Uterus (tissue), 4 donors: ENCODE results near the gene ANGPT4. TPM values are rescaled to one million over a fixed set of nuclear protein-coding genes. Genes with fewer than 3 reads are reported as not detected.

Source experiments
- DNase-seq, 2 donors: peaks; one replicate each; pipeline ENCODE4 v3.0.0-alpha.2; 2019 to 2020
- H3K27ac ChIP-seq, 2 donors: fragments of 200-600 bp; sonication (generic); 1 replicate in 1 of 2; 2 replicates in 1 of 2; pipeline ENCODE4 v1.5.1; 2016 to 2018
- H3K27me3 ChIP-seq, 2 donors: fragments of 200-600 bp; sonication (generic); one replicate each; pipeline ENCODE4 v1.5.1; 2018 to 2019; ENCODE audit warnings: control low read depth in 1 of 2
- H3K36me3 ChIP-seq, 2 donors: fragments of 200-600 bp; sonication (generic); one replicate each; pipeline ENCODE4 v1.5.1; 2019; ENCODE audit warnings: control low read depth in 1 of 2
- H3K4me1 ChIP-seq, 2 donors: fragments of 200-600 bp; sonication (generic); one replicate each; pipeline ENCODE4 v1.5.1; 2018 to 2019; ENCODE audit warnings: control low read depth in 1 of 2
- H3K4me3 ChIP-seq, 2 donors: fragments of 200-600 bp; sonication (generic); 1 replicate in 1 of 2; 2 replicates in 1 of 2; pipeline ENCODE4 v1.5.1; 2018 to 2019; ENCODE audit warnings: mild to moderate bottlenecking in 1 of 2
- H3K9me3 ChIP-seq, 2 donors: fragments of 200-600 bp; sonication (generic); one replicate each; pipeline ENCODE4 v1.5.1; 2019; ENCODE audit warnings: control low read depth in 1 of 2
- CTCF ChIP-seq, 4 experiments: fragments of 200-600 bp in 2 of 4; fragments of 450-650 bp in 2 of 4; sonication (generic) in 2 of 4; IDR thresholded peaks; one replicate each; pipeline ENCODE4 v1.5.1; 2016 to 2019; ENCODE audit warnings: antibody characterized with exemption in 4 of 4, mild to moderate bottlenecking in 2 of 4, moderate library complexity in 1 of 4
- POLR2A ChIP-seq, 2 donors: fragments of 450-650 bp; IDR thresholded peaks; one replicate each; pipeline ENCODE4 v1.6.1; 2016; ENCODE audit warnings: antibody characterized with exemption in 2 of 2, mild to moderate bottlenecking in 1 of 2, moderate library complexity in 1 of 2
- intact Hi-C: fragments of 100-400 bp; cut with DNase I; formaldehyde crosslinking; loops from one replicate; pipeline ENCODE4 v1.15.1; 2023; ENCODE audit warnings: low total_unique reads
- total RNA-seq, 4 donors: library from RNA; depleted of rRNA in 3 of 4; stranded (reverse); fragments of >200 nt in 3 of 4; gene quantifications; one replicate each; pipeline versions ENCODE4 v1.1.0 to v1.2.4, GENCODE V29; 2014 to 2023
- donor health status: DM: yes; HTN: yes; CAD: no.

ANGPT4 gene
- total RNA-seq, 4 donors from 2014 or later, result 0.55 to 8.8 (median 3.8) TPM

GRCh38 chr20:921068-921467, 4.9 kb upstream of the ANGPT4 start:
- Histone ChIP-seq H3K27me3 (no peaks in the 10 kb centered on the region), H3K9me3 (no peaks in the 10 kb centered on the region), H3K27ac (no peak overlapping the region), H3K4me3 (no peak overlapping the region), H3K36me3 (no peaks in the 10 kb centered on the region), H3K4me1 (no peaks in the 10 kb centered on the region)
- DNase-seq, result no peak
- no peak for TF ChIP-seq POLR2A (IDR thresholded peaks at IDR 0.05)
- no peak for TF ChIP-seq CTCF (IDR thresholded peaks at IDR 0.05)
- intact Hi-C loops, result no loop called here

DNA sequence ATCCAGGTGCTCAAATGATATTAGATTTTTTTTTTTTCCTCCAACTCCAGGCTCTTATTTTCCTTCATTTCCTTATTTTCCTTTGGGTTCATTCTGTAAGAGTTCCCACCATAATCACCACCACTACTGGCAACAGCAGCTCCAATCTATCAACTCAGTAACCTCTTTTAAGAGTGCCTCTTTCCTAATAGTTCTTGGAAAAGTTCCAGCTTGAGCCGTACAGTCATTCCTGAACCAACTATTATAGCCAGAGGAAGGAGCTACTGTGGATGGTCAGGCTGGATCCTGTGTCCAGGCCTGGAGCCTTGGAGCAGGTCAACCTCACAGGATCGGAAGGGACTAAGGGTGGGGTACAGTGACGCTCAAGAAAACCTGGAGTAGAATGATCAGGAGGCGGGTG, 4.2 kb upstream of the ANGPT4 start:
- H3K27me3 ChIP-seq, result no peaks in the 10 kb centered on the region
- no peaks in the 10 kb centered on the region for H3K9me3 ChIP-seq
- TF ChIP-seq CTCF (IDR thresholded peaks at IDR 0.05), result no peak
- no peak for TF ChIP-seq POLR2A (IDR thresholded peaks at IDR 0.05)
- H3K4me1 ChIP-seq, result no peaks in the 10 kb centered on the region
- no peak overlapping the region for H3K4me3 ChIP-seq
- DNase-seq, result no peak
- intact Hi-C loops, result no loop called here
- H3K27ac ChIP-seq, result no peak overlapping the region
- H3K36me3 ChIP-seq, result no peaks in the 10 kb centered on the region

DNA sequence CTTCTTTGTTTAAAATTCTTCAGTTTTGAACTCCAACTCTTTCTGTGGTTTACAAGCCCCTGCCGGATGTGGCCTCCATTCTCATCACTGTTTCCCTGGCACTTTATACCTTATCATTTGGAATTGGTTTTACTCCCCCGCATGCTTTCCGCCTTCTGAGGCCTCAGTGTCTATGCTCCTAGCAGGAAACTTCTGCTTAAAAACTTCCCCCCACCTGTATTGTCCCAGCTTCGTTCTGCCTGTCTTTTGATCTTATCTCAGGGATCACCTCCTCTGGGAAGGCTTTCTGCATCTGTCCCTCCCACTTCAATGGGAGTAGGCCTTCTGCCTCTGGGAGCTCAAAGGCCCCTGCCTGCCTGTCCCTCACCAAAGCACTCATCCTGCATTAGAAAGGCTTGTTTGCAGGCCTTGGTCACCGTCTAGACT, 3.4 kb upstream of the ANGPT4 start:
- intact Hi-C loops, result no loop called here
- Histone ChIP-seq H3K27me3 (no peaks in the 10 kb centered on the region), H3K4me3 (no peak overlapping the region), H3K36me3 (no peaks in the 10 kb centered on the region), H3K4me1 (no peaks in the 10 kb centered on the region), H3K9me3 (no peaks in the 10 kb centered on the region), H3K27ac (no peak overlapping the region)
- no peak for DNase-seq
- TF ChIP-seq CTCF (IDR thresholded peaks at IDR 0.05), result no peak
- no peak for TF ChIP-seq POLR2A (IDR thresholded peaks at IDR 0.05)

- Histone ChIP-seq H3K36me3 (no peaks in the 10 kb centered on the region), H3K9me3 (no peaks in the 10 kb centered on the region), H3K4me3 (no peak overlapping the region), H3K4me1 (no peaks in the 10 kb centered on the region), H3K27me3 (no peaks in the 10 kb centered on the region), H3K27ac (no peak overlapping the region)
- DNase-seq, result no peak
- intact Hi-C loops, result no loop called here
- TF ChIP-seq POLR2A (IDR thresholded peaks at IDR 0.05), result no peak
- TF ChIP-seq CTCF (IDR thresholded peaks at IDR 0.05), result no peak
Observed at GRCh38 chr20:917416-917815, 1.3 kb upstream of the ANGPT4 start.

DNA sequence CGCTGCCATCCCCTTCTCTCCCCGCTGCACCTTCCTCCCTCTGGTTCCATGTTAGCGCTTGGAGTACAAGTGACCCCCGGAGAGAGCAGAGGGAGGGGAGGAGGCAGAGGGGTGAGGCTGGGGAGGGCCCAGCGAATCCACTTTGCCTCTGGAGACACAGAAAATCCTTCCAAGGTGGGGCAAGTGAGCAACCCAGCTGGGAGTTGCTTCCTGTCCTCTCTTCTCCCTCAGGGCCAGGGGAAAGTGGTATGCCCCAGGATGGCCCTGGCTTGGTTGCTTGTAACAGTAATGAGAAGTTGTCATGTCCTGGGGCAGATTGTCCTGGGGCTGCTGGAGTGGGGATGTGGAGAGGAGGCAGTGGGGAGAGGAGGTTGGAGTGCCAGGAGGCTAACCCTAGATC, 691 bp upstream of the ANGPT4 start:
- no peaks in the 10 kb centered on the region for H3K27me3 ChIP-seq

More for the DNA sequence above, 691 bp upstream of the ANGPT4 start:
- no peaks in the 10 kb centered on the region for H3K36me3 ChIP-seq
- intact Hi-C loops, result no loop called here
- no peak for DNase-seq
- H3K9me3 ChIP-seq, result no peaks in the 10 kb centered on the region
- no peak overlapping the region for H3K27ac ChIP-seq
- TF ChIP-seq CTCF (IDR thresholded peaks at IDR 0.05) (no peak), POLR2A (IDR thresholded peaks at IDR 0.05) (no peak)
- H3K4me1 ChIP-seq, result no peaks in the 10 kb centered on the region
- no peak overlapping the region for H3K4me3 ChIP-seq
